ENCODE measurements around the gene LRRC46. TPM values are rescaled to one million over a fixed set of nuclear protein-coding genes. Genes with fewer than 3 reads are reported as not detected.

The LRRC46 gene
- total RNA-seq, 1 experiment from 2014 or later: 0.44 TPM

DNA sequence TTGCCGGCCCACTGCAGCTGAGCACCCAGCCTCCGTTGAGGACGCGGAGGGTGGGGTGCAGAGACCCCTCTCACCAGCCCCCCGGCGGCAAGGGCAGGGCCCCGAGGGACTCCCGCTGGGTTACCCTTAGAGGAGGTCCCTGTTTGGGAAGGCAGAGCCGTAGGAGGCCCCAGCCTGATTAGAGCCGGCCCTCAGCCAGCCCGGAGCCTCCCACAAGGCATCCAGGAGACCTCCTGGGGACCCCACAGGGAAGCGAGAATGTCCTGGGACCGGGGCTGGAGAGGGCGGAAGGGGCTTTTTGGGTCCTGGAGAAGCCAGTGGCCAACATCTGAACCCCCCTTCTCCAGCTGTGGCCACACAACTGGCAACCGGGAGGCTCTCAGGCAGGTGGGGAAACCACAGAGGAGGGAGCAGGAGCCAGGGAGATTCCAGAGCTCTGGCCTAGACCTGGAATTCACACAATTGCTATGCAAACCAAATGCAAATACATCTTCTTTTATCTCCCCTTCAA is 41.2 kb downstream of the LRRC46 start:
- no peaks in the 10 kb centered on the region for H3K4me1 ChIP-seq (ENCODE audit: insufficient read depth, low read length)
- H3K79me2 ChIP-seq (ENCODE audit: low read length): no peaks in the 10 kb centered on the region
- H3K9me3 ChIP-seq (ENCODE audit: low read length): no peaks in the 10 kb centered on the region
- H3K4me2 ChIP-seq (ENCODE audit: low read length): no peak overlapping the region
- no peaks in the 10 kb centered on the region for H3K9me2 ChIP-seq (replicated peaks; ENCODE audit: low read length)
- H3K36me3 ChIP-seq (ENCODE audit: low read depth, low read length): no peaks in the 10 kb centered on the region
- ATAC-seq: no peak
- DNase-seq: no peak
- H3K4me3 ChIP-seq (ENCODE audit: low read length): no peak overlapping the region
- no peak overlapping the region for H3K9ac ChIP-seq (ENCODE audit: low read length)
- no peaks in the 10 kb centered on the region for H3F3A ChIP-seq (ENCODE audit: low read length, unreplicated experiment)
- ChIA-PET CTCF (interaction anchor here (0.6 kb wide), 1 partner anchor 141 kb away, joined by 3 read pairs; no protein-coding TSS in a partner anchor), POLR2A (ENCODE audit: unreplicated experiment) (no interaction called here)
- H4K20me1 ChIP-seq (ENCODE audit: low read length): no peaks in the 10 kb centered on the region
- no peak overlapping the region for H2AFZ ChIP-seq (ENCODE audit: low read length)
- H3K27ac ChIP-seq (ENCODE audit: low read length): no peak overlapping the region
- no TSS peak for BruUV-seq (replicated peaks)
- TF ChIP-seq EZH2phosphoT487 (IDR thresholded peaks at IDR 0.05; ENCODE audit: borderline replicate concordance, low read length) (no peak), EZH2 (IDR thresholded peaks at IDR 0.05; ENCODE audit: low read length, unreplicated experiment) (no peak)
- TF ChIP-seq, protein P1, sequence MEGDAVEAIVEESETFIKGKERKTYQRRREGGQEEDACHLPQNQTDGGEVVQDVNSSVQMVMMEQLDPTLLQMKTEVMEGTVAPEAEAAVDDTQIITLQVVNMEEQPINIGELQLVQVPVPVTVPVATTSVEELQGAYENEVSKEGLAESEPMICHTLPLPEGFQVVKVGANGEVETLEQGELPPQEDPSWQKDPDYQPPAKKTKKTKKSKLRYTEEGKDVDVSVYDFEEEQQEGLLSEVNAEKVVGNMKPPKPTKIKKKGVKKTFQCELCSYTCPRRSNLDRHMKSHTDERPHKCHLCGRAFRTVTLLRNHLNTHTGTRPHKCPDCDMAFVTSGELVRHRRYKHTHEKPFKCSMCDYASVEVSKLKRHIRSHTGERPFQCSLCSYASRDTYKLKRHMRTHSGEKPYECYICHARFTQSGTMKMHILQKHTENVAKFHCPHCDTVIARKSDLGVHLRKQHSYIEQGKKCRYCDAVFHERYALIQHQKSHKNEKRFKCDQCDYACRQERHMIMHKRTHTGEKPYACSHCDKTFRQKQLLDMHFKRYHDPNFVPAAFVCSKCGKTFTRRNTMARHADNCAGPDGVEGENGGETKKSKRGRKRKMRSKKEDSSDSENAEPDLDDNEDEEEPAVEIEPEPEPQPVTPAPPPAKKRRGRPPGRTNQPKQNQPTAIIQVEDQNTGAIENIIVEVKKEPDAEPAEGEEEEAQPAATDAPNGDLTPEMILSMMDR (conservative IDR thresholded peaks at IDR 0.05; ENCODE audit: low read depth, low read length): no peak
- H3K27me3 ChIP-seq (ENCODE audit: low read length): no peaks in the 10 kb centered on the region
- intact Hi-C loops (cut with micrococcal nuclease): no loop called here

DNA sequence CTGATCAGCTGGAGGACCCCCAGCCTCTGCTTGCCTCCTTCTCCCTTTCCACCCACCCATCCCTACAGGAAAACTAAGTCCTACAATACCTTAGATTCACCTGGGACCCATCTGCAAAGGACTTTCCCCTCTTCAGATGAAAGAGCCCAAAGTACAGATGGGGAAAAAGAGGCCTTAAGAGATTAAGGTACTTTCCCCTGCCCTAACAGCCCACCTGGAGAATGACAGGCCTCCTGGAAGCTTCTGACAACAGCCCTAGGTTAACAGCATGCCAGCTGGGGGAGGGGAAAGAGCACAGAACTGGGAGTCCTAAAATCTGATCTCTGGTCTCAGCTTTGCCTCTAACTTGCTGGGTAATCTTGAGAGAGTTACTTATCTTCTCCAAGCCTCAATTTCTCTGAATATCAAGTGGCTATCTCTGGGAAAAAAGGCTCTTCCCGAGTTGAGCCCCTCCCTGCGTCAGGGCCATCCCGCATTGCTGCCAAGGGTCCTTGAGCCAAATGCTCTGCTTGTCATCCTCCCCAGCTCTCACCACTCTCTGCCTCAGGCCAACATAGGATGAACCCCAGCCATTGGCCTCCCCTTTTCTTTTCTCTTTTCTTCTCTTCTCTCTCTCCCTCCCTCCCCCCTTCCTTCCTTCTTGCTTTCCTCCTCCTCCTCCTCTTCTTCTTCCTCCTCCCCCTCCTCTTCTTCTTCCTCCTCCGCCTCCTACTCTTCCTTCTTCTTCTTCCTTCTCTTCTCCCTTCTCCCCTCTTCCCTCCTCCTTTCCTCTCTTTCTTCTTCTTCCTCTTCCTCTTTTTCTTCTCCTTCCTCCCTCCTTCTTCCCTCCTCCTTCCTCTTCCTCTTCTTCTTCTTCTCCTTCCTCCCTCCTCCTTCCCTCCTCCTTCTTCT is 42.0 kb downstream of the LRRC46 start:
- intact Hi-C loops (cut with micrococcal nuclease): no loop called here
- Histone ChIP-seq H3K79me2 (ENCODE audit: low read length) (no peaks in the 10 kb centered on the region), H2AFZ (ENCODE audit: low read length) (no peak overlapping the region), H3F3A (ENCODE audit: low read length, unreplicated experiment) (no peaks in the 10 kb centered on the region), H3K4me3 (ENCODE audit: low read length) (no peak overlapping the region), H4K20me1 (ENCODE audit: low read length) (no peaks in the 10 kb centered on the region), H3K9me3 (ENCODE audit: low read length) (no peaks in the 10 kb centered on the region), H3K4me2 (ENCODE audit: low read length) (no peak overlapping the region), H3K4me1 (ENCODE audit: insufficient read depth, low read length) (no peaks in the 10 kb centered on the region), H3K27ac (ENCODE audit: low read length) (no peak overlapping the region), H3K27me3 (ENCODE audit: low read length) (no peaks in the 10 kb centered on the region), H3K36me3 (ENCODE audit: low read depth, low read length) (no peaks in the 10 kb centered on the region), H3K9me2 (replicated peaks; ENCODE audit: low read length) (no peaks in the 10 kb centered on the region), H3K9ac (ENCODE audit: low read length) (no peak overlapping the region)
- ChIA-PET CTCF (interaction anchor here (0.6 kb wide), 1 partner anchor 142 kb away, joined by 3 read pairs; no protein-coding TSS in a partner anchor), POLR2A (ENCODE audit: unreplicated experiment) (no interaction called here)
- TF ChIP-seq, protein P1 (conservative IDR thresholded peaks at IDR 0.05; ENCODE audit: low read depth, low read length): no peak
- TF ChIP-seq EZH2phosphoT487 (IDR thresholded peaks at IDR 0.05; ENCODE audit: borderline replicate concordance, low read length) (no peak), EZH2 (IDR thresholded peaks at IDR 0.05; ENCODE audit: low read length, unreplicated experiment) (no peak)
- no TSS peak for BruUV-seq (replicated peaks)
- DNase-seq: no peak
- no peak for ATAC-seq

Data from PC-3 (cell line).